ENCODE data around the gene MMS19. TPM values are rescaled to one million over a fixed set of nuclear protein-coding genes. Genes with fewer than 3 reads are reported as not detected.
A peak's percentile ranks its signal among the peaks of the same experiment; 100 is the strongest.

MMS19 gene, protein sequence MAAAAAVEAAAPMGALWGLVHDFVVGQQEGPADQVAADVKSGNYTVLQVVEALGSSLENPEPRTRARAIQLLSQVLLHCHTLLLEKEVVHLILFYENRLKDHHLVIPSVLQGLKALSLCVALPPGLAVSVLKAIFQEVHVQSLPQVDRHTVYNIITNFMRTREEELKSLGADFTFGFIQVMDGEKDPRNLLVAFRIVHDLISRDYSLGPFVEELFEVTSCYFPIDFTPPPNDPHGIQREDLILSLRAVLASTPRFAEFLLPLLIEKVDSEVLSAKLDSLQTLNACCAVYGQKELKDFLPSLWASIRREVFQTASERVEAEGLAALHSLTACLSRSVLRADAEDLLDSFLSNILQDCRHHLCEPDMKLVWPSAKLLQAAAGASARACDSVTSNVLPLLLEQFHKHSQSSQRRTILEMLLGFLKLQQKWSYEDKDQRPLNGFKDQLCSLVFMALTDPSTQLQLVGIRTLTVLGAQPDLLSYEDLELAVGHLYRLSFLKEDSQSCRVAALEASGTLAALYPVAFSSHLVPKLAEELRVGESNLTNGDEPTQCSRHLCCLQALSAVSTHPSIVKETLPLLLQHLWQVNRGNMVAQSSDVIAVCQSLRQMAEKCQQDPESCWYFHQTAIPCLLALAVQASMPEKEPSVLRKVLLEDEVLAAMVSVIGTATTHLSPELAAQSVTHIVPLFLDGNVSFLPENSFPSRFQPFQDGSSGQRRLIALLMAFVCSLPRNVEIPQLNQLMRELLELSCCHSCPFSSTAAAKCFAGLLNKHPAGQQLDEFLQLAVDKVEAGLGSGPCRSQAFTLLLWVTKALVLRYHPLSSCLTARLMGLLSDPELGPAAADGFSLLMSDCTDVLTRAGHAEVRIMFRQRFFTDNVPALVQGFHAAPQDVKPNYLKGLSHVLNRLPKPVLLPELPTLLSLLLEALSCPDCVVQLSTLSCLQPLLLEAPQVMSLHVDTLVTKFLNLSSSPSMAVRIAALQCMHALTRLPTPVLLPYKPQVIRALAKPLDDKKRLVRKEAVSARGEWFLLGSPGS
- 59.5 TPM for polyA plus RNA-seq (2013, experiment 1 of 2; ENCODE audit: insufficient read length)
- polyA plus RNA-seq (2013, experiment 2 of 2; ENCODE audit: insufficient read length): 62.4 TPM

DNA sequence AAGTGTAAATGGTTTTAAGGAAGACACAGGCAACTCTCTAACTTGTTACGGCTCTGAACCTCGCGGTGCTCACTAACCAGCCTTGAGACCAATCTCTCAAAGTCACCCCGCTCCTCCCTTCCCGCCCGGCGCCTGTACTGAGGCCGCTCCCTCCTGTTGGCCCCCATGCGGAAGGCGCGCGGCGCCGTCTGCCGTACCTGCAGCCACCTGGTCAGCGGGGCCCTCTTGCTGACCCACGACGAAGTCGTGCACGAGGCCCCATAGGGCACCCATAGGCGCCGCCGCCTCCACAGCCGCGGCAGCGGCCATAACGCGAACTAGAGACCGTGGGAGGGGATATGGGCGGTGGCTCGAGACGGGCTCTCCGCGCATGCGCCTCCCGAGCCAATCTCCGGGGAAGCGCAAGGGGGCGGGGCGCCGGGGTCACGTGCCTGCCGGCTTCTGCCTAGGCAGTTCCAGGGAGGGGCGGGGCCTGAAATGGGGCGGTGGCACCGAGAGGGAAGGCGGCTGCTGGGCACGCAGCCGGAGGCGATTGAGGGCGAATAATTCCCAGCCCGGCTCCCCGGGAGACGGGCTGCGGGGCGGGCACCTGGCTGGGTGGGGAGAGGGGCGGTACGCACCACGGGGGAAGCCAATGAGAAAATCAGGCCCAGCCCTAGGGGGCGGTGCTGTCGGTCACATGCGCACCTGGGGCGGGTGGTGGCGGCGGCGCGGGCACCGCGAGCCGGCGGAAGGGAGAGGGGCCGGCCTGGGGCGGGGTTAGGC is at the start of gene MMS19:
Gene MMS19, minus strand, starts transcription at position 347 of the 765 bp plus-strand sequence. Its CDS starts 38 bp downstream, at position 309.
- peak; percentile 99 for DNase-seq

DNA sequence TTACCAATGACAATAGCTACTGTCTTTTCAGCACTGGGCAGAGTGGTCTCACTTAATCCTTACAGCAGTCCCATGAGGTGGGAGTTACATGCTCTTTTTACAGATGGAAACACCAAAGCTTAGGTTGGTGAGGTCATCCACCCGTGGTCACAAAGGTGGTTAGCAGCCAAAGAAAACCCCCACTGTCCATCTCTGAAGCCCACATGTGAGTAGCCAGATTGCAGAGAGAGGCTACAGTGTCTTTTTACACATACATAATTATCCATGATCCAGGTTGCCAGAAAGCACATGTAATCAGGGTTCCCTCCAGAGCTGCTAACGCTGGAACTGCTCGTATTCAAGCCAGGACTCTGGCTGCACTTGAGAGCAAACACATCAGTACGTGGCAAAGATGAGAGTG is 49.7 kb upstream of the MMS19 start:
- no peak for DNase-seq

- no peak for DNase-seq
These were observed 49.0 kb upstream of the MMS19 start for GRCh38 chr10:97547271-97547600.

DNA sequence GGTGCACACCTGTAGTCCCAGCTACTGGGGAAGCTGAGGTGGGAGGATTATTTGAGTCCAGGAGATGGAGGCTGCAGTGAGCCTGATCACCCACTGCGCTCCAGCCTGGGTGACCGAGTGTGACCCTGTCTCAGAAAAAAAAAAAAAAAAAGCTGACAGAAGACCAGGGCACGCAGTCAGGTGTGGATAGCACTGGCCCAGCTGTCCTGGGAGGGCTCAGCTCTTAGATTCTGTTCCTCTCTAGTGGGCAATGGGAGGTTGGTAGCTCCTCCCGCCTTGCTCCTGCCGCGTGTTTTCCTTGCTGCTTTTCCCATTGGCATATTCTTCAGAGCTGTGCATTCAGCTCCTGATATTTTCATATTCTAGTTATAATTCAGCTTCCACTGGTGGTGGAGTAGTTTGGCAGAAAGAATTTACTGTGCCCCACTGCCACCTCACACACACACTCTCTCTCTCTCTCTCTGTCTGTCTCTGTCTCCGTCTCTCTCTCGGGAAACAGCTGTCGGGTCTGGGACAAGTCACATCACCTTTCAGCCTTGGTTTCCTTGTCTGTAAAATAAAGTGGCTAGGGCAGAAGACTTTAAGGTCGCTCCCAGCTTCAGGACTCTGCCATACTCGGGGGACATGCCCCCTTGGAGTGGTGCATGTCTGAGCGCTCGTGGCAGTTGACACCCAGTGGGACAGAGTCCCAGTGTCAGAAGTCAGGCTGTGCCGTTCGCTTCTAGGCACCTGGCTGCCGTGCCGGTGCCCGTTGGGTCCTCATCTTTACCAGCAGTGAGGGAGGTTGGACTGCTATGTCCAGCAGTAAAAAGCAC is 48.4 kb upstream of the MMS19 start:
- DNase-seq: no peak

DNA sequence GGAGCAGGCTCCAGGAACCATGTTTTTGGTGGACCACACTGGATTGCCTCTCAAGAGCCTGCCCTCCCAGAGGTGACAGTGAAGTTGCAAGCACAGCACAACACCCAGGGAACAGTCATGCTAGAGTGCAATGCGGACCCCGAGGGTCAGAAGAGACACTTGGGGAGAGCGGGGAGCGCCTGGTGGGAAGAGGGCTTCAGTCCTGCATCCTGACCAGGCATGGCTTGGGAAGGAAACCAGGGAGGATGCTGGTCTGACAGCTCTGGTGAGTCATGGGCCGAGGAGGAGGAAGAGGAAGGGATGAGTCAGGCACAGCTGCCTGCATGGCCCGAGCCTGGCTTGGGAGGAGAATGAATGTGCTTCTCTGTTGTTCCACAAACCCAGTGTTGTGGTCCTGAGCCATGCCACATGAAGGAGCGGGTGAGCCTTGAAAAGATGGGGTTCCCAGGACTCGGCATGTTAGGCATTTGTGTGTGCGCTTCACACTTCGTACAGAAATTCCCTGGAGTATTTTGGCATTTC is 44.9 kb upstream of the MMS19 start:
- peak; percentile 96 for DNase-seq

GRCh38 chr10:97542169-97543024 is 44.2 kb upstream of the MMS19 start:
- DNase-seq: peak; percentile 91

DNA sequence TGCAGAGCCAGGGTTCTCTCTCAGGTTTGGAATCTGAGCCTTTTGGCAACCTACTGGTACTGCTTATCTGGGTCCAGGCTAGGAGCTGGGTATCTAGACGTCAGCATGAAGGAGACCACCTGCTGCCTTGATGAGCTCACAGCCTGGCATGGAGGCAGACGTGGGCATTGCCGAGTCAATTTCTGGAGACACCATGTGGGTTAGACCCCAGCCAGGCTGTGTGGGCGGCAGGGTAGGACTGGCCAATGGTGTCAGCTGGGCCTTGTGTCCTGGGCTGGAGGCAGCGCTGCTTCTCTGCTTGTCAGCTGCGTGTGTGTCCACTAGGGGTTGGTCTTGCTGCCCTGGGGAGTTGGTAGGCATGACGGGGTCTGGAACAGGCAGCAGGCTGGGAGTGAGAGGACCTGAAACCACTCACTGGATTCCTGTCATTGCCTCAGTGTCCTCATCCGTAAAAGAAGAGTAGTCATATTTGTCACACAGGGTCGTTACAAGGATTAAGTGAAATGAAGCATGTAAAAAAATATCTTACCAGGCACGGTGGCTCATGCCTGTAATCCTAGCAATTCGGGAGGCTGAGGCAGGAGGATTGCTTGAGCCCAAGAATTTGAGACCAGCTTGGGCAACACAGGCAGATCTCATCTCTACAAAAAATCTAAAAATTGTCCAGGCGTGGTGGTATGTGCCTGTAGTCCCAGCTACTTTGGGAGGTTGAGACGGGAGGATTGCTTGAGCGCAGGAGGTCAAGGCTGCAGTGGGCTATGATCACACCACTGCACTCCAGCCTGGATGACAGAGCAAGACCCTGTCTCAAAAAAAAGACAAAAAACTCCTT is 42.7 kb upstream of the MMS19 start:
- no peak for DNase-seq

DNA sequence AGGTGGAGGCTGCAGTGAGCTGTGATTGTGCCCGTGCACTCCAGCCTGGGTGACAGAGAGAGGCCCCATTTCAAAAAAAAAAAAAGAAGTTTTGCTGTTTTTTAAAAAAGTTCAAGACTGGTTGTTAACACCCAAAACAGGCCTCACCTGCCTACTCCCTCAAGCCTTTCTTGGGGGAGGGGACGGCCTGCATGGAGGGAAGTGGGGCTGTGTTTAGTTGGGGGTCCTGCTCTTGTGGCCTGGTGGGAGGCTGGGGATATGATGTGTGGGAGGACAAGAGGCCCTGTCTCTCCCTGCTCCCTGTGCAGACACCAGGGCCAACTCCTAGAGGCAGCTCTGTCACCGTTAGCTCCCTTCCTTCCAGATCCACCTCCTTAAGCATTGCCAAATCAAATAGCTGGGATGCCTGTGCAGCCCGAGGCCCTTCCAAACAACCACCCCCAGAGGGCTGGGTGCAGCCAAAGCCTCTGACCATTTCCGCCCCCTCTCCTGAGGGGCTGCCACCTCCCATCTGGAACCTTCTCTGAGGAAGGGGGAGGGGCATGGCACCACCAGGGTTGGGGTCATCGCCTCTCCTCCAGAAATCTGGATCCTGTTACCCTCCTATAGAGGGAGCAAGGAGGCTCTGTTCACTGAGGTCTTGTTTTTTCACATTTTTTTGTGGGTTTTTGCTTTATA is 41.4 kb upstream of the MMS19 start:
- peak; percentile 88 for DNase-seq

GRCh38 chr10:97538839-97539238 is 40.6 kb upstream of the MMS19 start:
- no peak for DNase-seq

DNA sequence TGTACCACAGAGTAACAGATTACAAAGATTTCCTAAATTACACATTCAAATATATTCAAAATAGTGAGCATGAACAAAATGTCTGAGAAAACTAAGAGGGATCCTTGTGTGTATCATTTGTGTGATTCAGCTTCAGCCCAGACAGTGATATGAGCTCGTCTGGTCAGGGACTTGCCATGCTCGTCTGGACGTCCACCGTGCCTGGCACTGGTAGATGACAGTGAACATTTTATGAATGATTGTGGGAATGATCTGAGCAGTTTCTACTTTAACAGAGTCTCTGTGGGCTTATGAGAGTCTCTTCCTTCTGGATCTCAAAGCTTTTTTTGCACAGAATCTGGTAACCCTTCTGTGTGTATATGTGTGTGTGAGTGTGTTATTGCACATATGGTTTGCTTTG is 40.2 kb upstream of the MMS19 start:
- DNase-seq: peak; percentile 63

DNA sequence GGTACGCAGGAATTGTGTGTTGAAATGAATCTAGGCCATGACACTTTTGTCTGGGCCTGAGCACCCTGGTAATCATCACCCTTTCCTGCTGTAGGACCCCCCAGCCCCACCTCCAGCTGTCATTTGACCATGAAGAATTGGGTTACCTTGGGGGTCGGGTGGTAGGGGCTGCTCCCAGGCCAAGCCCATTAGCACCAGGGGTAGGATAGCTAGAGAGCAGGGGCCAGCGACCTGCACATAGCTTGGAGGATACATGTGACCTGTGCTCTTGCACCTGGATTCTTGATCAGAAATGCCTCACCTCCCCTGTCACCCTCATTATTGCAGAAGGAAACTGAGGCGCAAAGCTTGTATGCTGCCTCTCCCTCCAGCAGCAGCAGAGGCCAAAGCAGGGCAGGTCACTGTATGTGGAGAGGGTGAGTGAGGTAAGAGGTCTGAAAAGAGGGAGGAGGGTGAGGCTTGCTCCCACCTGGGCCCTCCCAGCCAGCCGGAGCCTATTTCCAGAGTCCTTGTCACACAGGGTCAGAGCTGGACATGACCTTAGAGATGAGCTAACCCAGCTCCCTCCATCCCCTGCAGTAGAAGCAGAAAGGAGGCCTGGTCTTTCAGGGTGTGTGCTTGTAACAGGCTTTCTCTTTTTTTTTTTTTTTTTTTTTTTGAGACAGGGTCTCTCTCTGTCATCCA is 39.1 kb upstream of the MMS19 start:
- no peak for DNase-seq

DNA sequence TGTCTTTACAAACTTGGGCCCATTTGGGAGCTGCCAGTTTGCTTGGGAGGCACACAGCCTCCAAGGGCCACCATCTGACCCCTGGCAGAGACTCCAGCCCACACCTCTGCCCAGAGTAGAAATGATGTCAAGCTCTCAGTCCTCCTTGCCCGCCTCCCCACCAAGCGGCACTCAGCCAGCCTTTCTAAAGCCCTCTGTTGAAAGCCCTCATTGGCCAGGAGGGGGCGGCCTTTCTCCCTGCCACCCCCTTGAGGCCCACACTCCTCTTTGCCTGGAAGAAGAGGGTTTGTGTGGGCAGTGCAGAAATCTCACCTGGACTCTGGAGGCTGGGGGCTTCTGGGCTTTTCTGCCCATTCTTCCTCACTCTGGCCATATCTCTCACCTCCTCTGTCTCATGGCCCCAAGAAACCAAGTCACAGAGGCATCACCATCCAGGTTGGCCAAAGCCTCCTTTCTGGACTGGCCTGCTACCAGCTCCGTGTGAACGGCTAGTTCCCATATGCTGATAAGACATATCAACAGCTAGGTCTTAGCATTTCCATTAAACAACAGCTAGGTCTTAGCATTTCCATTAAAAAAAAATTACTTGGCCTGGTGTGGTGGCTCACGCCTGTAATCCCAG is 36.6 kb upstream of the MMS19 start:
- no peak for DNase-seq

- no peak for DNase-seq
These were observed 35.7 kb upstream of the MMS19 start for GRCh38 chr10:97533888-97534287.

DNA sequence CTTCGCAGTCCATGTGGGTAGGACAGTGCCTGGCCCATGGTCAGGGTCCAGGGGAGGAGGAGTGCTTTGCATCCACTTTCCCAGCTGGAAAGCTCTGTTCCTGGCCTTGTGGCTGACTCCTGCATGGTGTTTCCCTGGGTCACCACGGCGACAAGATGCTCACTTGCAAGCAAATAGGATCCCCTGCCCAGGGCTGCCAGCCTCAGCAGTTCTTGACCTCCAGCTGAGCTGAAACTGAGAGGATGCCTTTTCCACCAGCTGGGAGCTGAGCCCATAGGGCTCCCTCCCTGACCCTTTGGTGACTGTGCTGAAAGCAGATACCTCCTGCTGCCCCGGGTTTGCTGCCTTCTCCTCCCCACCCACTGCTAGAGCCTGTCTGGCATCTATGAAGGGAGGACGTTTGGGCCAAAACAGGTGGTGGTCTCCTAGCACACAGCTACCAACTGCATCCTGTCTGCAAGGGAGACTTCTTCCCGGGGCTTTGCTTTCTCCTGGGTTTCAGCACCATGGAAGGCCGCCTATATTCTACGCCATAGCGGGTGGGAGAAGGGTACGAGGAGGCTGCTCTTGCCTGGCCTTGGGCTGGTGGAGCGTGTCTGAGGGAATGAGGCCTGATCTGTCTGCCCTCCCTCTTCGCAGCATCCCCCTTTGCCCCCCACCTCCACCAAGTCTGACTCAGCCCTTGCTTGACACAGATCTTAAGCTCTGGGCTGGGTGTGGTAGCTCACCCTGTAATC is 34.9 kb upstream of the MMS19 start:
- DNase-seq: peak; percentile 37

DNA sequence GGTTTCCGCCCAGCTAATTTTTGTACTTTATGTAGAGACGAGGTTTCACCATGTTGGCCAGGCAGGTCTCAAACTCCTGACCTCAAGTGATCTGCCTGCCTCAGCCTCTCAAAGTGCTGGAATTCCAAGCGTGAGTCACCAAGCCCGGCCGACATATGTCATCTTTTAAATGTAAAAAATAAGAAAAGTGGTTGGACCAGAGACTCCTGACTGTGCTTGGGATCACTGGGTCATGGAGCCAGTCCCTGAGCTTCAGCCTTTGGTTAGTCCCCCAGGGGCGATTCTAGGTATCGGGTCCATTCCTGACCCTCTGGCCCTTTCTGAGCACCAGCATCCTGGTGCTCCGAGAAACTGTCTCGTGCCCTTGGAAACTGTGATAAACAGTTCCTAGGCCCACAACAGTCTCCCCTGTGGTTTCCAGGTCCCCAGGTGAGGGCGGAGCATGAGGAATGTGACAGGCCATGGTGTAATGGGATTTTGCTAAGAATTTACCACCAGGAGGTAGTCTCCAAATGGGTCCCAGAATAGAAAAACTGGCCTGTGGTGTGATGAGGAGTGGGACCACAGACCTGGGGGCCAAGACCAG is 33.3 kb upstream of the MMS19 start:
- DNase-seq: peak; percentile 45

DNA sequence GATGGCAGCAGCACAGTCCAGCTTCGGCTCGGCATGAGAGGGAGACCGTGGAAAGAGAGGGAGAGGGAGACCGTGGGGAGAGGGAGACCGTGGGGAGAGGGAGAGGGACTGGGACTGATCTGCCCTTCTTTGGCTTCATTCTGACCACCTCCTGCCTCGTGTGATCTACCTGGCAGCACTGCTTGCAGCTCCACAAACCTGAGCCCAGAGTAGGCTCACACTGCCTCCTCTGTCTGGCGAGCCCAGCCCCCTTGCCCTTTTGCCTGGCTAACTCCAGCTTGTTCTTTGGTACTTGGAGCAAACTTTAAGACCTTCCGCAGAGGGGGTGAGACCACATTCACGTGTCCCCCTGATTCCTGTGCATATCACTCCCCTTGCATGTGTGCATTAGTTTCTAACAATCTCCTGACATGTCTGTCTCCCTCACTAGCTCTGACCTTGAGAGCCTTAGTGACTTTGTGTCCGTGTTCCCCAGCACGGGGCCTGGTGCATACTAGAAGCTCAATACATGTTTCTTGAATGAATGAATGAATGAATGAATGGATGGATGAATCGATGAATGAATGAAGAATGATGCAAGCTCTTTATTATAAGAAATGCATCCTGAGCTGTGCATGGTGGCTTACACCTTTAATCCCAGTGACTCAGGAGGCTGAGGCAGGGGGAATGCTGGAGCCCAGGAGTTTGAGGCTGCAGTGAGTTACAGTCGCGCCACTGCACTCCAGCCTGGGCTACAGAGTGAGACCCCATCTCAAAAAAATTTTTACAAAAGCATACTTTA is 31.7 kb upstream of the MMS19 start:
- DNase-seq: no peak

Data from fibroblast of skin of scalp (primary cell).